OCI-LY3 (cell line): ENCODE data around the gene HID1.

ENCODE experiments used
- EZH2phosphoT487 ChIP-seq: fragments of 200-600 bp; shearing (Covaris generic); IDR thresholded peaks from 2 replicates; pipeline ENCODE4 v1.6.1; 2018; ENCODE audit warnings: antibody characterized with exemption, mixed run types, low read depth
- TF ChIP-seq, protein P1 (sequence below): fragments of 200-600, 300-600 bp; sonication (generic); IDR thresholded peaks from 2 replicates; pipeline ENCODE4 v1.5.1; 2014; ENCODE audit warnings: antibody characterized with exemption, low read length, low read depth

DNA sequence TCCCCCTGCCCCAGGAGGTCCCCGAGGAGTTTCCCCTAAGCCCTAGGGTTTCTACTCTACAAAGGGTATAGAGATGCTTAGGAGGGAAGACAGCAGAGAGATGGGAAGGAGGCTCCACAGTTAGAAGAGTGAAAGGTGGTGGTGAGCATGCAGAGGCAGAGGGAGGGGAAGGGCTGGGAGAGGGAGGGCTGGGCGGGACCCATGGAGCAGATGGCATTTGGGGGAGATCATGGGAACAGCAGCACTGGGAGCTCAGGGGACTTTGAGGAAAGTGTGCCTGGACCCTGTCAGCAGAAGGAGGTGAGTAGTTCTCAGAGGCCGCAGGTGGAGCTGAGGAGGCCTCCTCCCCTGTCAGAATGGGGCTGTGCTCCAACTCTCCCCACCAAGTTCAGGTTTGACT is 37.5 kb downstream of the HID1 start:
- TF ChIP-seq, protein P1, sequence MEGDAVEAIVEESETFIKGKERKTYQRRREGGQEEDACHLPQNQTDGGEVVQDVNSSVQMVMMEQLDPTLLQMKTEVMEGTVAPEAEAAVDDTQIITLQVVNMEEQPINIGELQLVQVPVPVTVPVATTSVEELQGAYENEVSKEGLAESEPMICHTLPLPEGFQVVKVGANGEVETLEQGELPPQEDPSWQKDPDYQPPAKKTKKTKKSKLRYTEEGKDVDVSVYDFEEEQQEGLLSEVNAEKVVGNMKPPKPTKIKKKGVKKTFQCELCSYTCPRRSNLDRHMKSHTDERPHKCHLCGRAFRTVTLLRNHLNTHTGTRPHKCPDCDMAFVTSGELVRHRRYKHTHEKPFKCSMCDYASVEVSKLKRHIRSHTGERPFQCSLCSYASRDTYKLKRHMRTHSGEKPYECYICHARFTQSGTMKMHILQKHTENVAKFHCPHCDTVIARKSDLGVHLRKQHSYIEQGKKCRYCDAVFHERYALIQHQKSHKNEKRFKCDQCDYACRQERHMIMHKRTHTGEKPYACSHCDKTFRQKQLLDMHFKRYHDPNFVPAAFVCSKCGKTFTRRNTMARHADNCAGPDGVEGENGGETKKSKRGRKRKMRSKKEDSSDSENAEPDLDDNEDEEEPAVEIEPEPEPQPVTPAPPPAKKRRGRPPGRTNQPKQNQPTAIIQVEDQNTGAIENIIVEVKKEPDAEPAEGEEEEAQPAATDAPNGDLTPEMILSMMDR = no peak
- no peak for TF ChIP-seq EZH2phosphoT487
